SK-N-MC (cell line): ENCODE data around the gene RBM47.

ENCODE experiments used
- DNase-seq: peaks from one replicate; pipeline ENCODE4 v3.0.0-alpha.2; 2011; ENCODE audit warnings: low read depth, low spot score
- H3K27ac ChIP-seq: fragments of 200-600 bp; sonication (generic); 2 replicates; pipeline ENCODE4 v1.5.1; 2016; ENCODE audit warnings: mixed run types
- H3K36me3 ChIP-seq: fragments of 200-600 bp; sonication (generic); 2 replicates; pipeline ENCODE4 v1.6.1; 2017; ENCODE audit warnings: antibody characterized with exemption, low read length, mixed read lengths; ENCODE audit not compliant: insufficient read depth
- H3K4me3 ChIP-seq: fragments of 200-600 bp; sonication (generic); 2 replicates; pipeline ENCODE4 v1.5.1; 2016
- H3K9ac ChIP-seq: fragments of 200-600 bp; sonication (generic); 2 replicates; pipeline ENCODE4 v1.8.0; 2017; ENCODE audit warnings: mixed run types, mixed read lengths; ENCODE audit not compliant: insufficient read length
- H3K9me3 ChIP-seq: fragments of 200-600 bp; sonication (generic); 2 replicates; pipeline ENCODE4 v1.6.1; 2017; ENCODE audit warnings: low read depth, mild to moderate bottlenecking, antibody characterized with exemption, low read length, moderate library complexity, mixed read lengths
- EZH2 ChIP-seq: fragments of 200-600 bp; sonication (generic); IDR thresholded peaks from one replicate; pipeline ENCODE4 v1.6.1; 2017; ENCODE audit warnings: antibody characterized with exemption
- FOXP2 ChIP-seq: optimal IDR thresholded peaks from 2 replicates; pipeline ENCODE3; 2011; ENCODE audit warnings: mild to moderate bottlenecking, moderate library complexity; ENCODE audit not compliant: insufficient read depth; ENCODE audit errors: extremely low read length, control extremely low read depth
- POLR2AphosphoS5 ChIP-seq: IDR thresholded peaks from 2 replicates; pipeline ENCODE4 v1.6.1; 2012; ENCODE audit warnings: mild to moderate bottlenecking, low read depth, low read length, borderline replicate concordance

RBM47 gene

DNA sequence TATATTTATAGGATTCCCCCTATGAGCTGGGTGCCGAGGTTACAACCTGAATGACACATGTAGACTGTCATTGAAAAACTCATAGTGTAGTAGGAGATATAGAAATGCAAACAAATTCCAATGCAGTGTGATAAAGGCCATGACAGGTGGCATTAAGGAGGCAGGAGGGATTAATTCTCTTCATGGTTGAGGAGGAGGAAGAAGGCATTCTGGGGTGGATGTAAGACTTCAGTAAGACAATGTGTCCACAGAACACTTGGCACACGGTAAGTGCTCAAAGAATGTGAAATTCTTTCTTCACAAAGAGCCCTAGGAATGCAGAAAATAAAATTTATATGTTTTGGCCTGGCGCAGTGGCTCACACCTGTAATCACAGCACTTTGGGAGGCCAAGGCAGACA is 136.5 kb downstream of the RBM47 start:
- no peak overlapping the region for H3K27ac ChIP-seq

DNA sequence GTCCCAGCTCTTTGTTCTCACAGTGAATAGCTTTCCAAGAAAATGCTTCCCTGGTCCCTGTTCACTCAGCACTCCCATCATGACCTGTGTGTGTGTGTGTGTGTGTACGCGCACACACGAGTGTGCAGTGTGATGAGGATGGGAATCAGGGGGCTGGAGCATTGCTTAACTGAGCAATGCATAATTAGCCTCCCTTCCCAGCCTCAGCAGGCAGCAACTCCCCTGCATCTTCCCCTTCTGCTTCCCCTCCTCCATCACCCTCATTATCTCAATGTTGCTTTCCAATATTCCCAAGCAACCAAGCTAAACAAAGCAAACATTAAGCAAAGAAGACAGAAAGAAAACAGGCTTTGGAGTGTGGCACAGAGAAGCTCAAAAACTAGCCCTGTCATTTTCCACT is 137.0 kb downstream of the RBM47 start:
- Histone ChIP-seq H3K27ac (no peak overlapping the region), H3K9me3 (no peaks in the 10 kb centered on the region), H3K9ac (no peak overlapping the region), H3K36me3 (no peaks in the 10 kb centered on the region), H3K4me3 (no peak overlapping the region)
- DNase-seq = no peak
- TF ChIP-seq POLR2AphosphoS5 = no peak

More for the DNA sequence above, 136.5 kb downstream of the RBM47 start:
- H3K36me3 ChIP-seq = no peaks in the 10 kb centered on the region
- H3K4me3 ChIP-seq = no peak overlapping the region
- TF ChIP-seq EZH2 (no peak), POLR2AphosphoS5 (no peak), FOXP2 (no peak)
- no peak for DNase-seq
- H3K9ac ChIP-seq = no peak overlapping the region
- no peaks in the 10 kb centered on the region for H3K9me3 ChIP-seq

DNA sequence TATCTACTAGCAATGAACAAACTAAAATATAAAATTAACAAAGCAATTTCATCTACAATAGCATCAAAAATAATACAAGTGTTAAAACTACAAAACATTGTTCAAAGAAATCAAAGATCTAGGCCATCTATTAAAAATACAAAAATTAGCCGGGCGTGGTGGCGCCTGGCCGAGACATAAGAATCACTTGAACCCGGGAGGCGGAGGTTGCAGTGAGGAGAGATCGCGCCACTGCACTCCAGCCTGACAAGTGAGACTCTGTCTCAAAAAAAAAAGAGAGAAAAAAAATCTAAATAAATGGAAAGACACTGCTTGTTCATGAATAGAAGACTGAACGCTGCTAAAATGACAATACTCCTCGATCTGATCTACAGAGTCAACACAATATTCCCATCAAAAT is 139.2 kb downstream of the RBM47 start:
- TF ChIP-seq POLR2AphosphoS5 = no peak
- TF ChIP-seq EZH2 = no peak
- TF ChIP-seq FOXP2 = no peak
- no peak overlapping the region for H3K4me3 ChIP-seq
- H3K9ac ChIP-seq = no peak overlapping the region
- no peak overlapping the region for H3K27ac ChIP-seq
- no peaks in the 10 kb centered on the region for H3K36me3 ChIP-seq
- no peaks in the 10 kb centered on the region for H3K9me3 ChIP-seq
- DNase-seq = no peak

DNA sequence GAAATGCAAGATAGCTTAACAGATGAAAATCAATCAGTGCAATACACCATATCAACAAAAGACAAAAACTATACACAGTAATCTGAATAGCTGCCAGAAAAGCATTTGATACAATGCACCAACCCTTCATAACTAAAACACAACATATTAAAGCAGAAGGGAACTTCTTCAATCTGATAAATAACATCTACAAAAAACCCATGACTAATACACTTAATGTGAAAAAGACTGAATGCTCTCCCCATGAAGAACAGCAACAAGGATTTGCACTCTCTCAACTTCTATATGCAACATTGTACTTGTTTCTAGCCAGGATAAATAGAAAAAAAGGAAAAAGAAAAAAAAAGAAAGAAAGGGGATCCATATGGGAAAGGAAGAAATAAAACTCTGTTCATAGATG is 139.7 kb downstream of the RBM47 start:
- no peaks in the 10 kb centered on the region for H3K36me3 ChIP-seq
- H3K27ac ChIP-seq = no peak overlapping the region

DNA sequence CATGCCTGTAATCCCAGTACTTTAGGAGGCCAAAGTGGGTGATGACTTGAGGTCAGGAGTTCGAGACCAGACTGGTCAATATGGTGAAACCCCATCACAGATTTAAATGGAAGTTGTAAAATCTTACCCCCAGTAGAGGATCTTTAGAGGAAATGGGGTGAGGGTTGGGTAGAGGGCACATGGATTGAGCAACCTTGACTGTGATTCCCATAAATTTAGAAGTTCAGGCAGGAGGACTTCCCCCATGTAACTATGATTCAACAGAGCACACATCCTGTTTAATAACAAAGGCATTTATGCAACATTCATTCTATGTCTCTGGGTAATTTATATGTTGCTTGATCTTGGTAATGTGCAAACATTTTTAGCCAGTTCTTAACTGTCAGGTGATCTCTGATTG is 143.1 kb downstream of the RBM47 start:
- Histone ChIP-seq H3K36me3 (no peaks in the 10 kb centered on the region), H3K4me3 (no peak overlapping the region), H3K9ac (no peak overlapping the region), H3K9me3 (no peaks in the 10 kb centered on the region), H3K27ac (no peak overlapping the region)
- DNase-seq = no peak
- TF ChIP-seq POLR2AphosphoS5 = no peak
- TF ChIP-seq FOXP2 = no peak
- no peak for TF ChIP-seq EZH2

More for the DNA sequence above, 139.7 kb downstream of the RBM47 start:
- TF ChIP-seq POLR2AphosphoS5 (no peak), FOXP2 (no peak), EZH2 (no peak)
- Histone ChIP-seq H3K4me3 (no peak overlapping the region), H3K9ac (no peak overlapping the region), H3K9me3 (no peaks in the 10 kb centered on the region)
- DNase-seq = no peak

DNA sequence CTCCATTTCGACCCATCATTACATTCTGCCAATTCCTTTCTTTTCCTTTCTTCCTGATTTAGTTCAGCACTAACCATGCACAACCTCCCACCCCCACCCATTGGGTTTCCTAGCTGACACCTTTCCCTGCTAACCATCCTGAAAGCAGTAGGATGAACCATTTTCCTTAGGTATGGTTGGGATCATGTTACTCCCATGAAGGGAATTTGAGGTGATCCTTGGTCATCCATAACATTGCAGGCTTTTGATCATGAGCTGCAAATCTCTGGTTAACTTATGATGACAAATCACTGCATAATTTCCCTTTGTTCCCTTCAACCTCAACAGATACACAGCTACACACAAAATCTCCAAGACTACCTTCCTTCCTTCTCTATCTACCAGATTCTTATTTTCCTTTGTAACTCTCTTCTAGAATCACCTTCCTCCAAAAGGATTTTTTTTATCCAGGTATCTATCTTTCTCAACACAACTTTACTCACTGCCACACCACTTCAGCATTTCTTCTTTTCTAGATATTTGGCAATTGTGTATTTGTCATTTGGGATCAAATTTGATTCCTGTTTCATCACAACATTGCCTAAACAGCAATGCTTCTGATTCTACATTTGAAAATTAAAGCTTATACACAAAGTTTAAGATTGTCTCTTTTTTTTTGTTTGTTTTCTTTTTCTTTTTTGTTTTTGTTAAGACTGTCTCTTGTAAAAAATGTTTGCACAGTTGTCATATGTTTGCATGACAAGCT is 145.1 kb downstream of the RBM47 start:
- no peak overlapping the region for H3K4me3 ChIP-seq
- H3K9me3 ChIP-seq = no peaks in the 10 kb centered on the region
- H3K9ac ChIP-seq = no peak overlapping the region
- H3K27ac ChIP-seq = no peak overlapping the region
- TF ChIP-seq POLR2AphosphoS5 (no peak), FOXP2 (no peak), EZH2 (no peak)
- H3K36me3 ChIP-seq = no peaks in the 10 kb centered on the region
- DNase-seq = no peak

DNA sequence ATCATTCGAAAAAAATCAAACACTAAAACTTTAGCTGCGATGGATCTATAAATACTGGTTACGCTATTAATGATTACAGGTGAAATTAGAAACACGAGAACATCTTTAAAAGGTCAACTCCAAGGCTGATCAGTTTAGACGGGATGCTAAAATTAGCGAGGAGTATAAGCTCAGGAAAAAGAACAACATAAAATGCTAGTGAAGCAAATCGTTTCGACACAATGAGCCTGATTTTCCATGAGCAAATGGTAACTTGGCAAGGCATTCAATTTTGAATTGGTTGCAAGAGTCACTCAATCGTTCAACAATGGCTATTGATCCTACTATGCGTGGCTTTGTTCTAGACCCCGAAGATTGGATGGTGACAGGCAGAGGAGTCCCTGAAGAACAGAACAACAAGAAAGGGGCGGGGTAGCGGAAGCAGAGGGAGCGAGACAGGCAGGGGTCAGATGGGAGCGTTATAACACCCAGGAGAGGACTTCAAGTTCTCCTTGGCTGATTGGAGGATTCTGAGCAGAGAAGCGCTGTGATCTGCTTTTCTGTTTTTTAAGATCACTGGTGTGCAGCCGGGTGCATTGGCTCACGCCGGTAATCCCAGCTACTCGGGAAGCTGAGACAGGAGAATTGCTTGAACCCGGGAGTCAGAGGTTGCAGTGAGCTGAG is 146.5 kb downstream of the RBM47 start:
- TF ChIP-seq POLR2AphosphoS5 (no peak), EZH2 (no peak), FOXP2 (no peak)
- no peak overlapping the region for H3K4me3 ChIP-seq
- no peak overlapping the region for H3K9ac ChIP-seq
- no peaks in the 10 kb centered on the region for H3K36me3 ChIP-seq
- no peak overlapping the region for H3K27ac ChIP-seq
- no peaks in the 10 kb centered on the region for H3K9me3 ChIP-seq
- no peak for DNase-seq

DNA sequence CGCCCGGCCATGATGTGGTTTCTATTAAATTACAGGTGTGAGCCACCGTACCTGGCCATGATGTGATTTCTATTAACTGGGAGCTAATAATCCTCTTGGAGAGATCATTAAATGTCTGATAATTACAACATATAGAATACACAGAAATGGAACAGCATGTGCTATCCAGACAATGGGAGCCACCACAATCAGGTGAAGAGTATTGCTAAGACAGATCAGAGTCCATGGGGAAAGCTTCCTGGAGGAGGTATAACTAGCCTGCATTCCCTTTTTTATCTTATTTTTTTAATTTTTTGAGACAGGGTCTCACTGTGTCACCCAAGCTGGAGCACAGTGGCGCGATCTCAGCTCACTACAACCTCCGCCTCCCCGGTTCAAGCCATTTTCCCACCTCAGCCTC is 147.7 kb downstream of the RBM47 start:
- no peaks in the 10 kb centered on the region for H3K9me3 ChIP-seq
- no peak for TF ChIP-seq EZH2
- no peak for TF ChIP-seq POLR2AphosphoS5
- no peak for TF ChIP-seq FOXP2
- no peak for DNase-seq
- no peak overlapping the region for H3K27ac ChIP-seq
- H3K9ac ChIP-seq = no peak overlapping the region
- H3K4me3 ChIP-seq = no peak overlapping the region
- no peaks in the 10 kb centered on the region for H3K36me3 ChIP-seq
